GF-D8 (cell line): Measurements from ENCODE around the gene FEZ2.

ENCODE experiments used
- DNase-seq: peaks from one replicate; lab custom pipeline; 2025; lab: John Stamatoyannopoulos, UW

FEZ2 gene

GRCh38 chr2:36561237-36561944, 36.6 kb downstream of the FEZ2 start:
- no peak for DNase-seq

GRCh38 chr2:36560726-36561125, 37.2 kb downstream of the FEZ2 start:
- DNase-seq: no peak

GRCh38 chr2:36559221-36559942, 38.6 kb downstream of the FEZ2 start:
- no peak for DNase-seq

- DNase-seq: no peak
These were observed 41.1 kb downstream of the FEZ2 start for GRCh38 chr2:36556842-36557241.

GRCh38 chr2:36555789-36556188, 42.2 kb downstream of the FEZ2 start:
- no peak for DNase-seq

GRCh38 chr2:36554531-36554930, 43.4 kb downstream of the FEZ2 start:
- DNase-seq: no peak

- peak; percentile 64 for DNase-seq
These were observed 44.3 kb downstream of the FEZ2 start for GRCh38 chr2:36553683-36554082.

GRCh38 chr2:36550006-36550405, 48.0 kb downstream of the FEZ2 start:
- no peak for DNase-seq

GRCh38 chr2:36549165-36549574, 48.8 kb downstream of the FEZ2 start:
- no peak for DNase-seq

- no peak for DNase-seq
These were observed 50.1 kb downstream of the FEZ2 start for GRCh38 chr2:36547906-36548305.

GRCh38 chr2:36545871-36546416, 52.0 kb downstream of the FEZ2 start:
- DNase-seq: no peak

- no peak for DNase-seq
These were observed 53.2 kb downstream of the FEZ2 start for GRCh38 chr2:36544638-36545338.

- DNase-seq: no peak
These were observed 55.9 kb downstream of the FEZ2 start for GRCh38 chr2:36541891-36542595.

- no peak for DNase-seq
These were observed 56.8 kb downstream of the FEZ2 start for GRCh38 chr2:36540986-36541754.

- no peak for DNase-seq
These were observed 58.3 kb downstream of the FEZ2 start for GRCh38 chr2:36539631-36540030.

GRCh38 chr2:36538335-36538734, 59.6 kb downstream of the FEZ2 start:
- no peak for DNase-seq

GRCh38 chr2:36536776-36537175, 61.2 kb downstream of the FEZ2 start:
- no peak for DNase-seq

- no peak for DNase-seq
These were observed 62.9 kb downstream of the FEZ2 start for GRCh38 chr2:36535099-36535498.

GRCh38 chr2:36534275-36534799, 63.6 kb downstream of the FEZ2 start:
- DNase-seq: no peak

- peak; percentile 81 for DNase-seq
These were observed 67.0 kb downstream of the FEZ2 start for GRCh38 chr2:36530983-36531354.
